Measurements from ENCODE around the gene KIF26B.

KIF26B gene

DNA sequence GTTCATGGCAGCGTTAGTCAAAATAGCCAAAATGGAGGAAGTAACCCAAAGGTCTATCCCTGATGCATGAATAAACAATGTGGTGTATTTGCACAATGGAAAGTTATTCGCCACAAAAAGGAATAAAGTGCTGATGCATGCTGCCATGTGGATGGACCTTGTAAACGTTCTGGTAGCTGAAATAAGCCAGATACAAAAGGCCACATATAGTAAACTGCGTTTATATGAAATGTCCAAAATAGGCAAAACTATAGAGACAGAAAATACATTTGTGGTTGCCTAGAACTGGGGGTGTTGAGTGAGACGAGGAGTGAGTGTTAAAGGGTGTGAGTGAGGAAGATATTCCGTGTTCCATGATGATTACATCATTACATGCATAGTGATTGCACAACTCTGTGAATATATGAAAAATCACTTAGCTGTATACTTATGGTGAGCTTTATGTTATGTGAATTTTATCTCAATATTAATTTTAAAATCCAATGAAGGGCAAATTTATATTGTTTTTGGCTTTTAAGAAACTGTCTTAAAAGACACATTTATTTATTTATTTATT lies 321.3 kb downstream of the KIF26B start:
- no peak for DNase-seq

DNA sequence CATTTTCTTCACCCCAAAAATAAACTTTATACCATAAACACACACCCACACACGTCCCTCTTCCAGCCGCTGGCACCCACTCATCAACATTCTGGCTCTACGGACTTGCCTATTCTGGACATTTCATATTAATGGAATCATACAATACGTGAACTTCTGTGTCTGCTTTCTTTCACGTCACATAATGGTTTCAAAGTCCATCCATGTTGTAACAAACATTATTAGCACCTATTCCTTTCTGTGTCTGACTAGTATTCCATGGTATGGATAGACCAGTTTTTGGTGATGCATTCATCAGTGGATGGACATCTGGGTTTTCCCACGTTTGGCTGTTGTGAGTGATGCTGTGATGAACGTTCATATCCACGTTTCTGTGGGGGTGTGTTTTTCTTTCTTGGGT lies 323.2 kb downstream of the KIF26B start:
- DNase-seq: no peak

DNA sequence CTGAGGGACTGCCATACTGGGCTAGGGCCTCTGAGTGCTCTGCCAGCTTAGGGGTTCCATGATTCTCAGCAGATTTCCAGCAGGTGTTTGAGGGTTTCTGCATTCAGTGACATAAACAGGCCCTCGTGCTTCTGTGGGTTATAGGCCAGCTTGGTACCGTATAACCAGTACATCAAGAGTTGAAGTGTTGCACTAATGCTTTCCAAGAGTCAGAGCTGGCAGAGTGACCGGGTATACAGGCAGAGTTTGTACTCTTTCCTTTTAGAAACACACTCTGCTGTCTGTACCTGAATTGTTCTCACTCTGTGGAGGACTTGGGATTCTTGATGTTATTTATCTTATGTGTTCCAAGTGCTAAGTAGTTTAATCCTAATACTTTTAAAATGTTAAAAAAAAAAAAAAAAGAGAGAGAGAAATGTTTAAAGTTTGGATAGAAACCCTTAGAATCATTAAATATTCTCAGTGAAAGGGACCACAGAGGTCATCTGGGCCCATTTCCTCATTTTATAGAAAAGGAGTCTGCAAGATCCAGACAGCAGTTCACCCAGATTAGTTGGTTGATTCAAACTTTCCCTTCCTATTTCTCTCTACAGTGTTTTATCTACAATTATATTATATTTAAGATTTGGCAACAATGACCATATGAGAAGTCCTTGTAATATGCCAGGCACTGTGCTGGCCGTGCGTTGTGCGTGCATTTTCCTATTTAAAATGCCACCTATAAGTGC lies 325.8 kb downstream of the KIF26B start:
- DNase-seq: no peak

DNA sequence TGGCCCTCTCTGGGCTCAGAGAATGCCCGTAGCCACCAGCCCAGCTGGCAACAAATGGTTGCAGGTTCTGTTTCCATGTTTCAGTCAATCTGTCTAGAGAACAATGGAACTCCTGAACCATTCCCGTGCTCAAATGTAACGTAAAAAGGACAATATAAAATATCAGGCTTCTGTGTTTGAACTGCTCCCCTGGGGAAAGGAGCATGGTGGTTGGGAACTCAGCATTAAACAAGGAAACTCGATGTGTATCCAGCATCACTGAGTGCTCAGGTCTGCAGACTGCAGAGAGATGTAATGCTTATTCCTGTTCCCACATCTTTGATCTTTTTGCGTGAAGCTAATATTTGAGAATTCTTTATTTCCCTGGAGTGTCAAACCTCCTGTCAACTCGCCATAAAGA lies 326.5 kb downstream of the KIF26B start:
- no peak for DNase-seq

DNA sequence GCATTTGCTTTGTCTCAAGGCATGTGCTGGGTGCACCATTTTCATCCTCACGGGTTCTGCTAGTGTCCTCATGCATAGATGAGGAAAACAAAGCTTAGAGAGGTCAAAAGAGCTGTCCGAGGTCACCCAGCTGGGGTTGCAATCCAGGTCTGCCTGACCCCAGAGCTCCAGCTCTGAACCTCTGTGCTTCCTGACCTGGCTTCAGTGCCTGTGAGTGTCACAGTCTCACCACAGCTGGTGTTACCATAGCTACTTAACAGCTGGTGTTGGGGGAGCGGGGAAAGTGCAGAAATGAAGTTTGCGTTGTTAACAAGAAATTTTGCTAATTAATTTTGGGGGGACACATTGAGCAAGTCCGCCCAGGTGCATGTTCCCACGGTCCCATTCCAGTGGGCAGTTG lies 328.5 kb downstream of the KIF26B start:
- DNase-seq: no peak

DNA sequence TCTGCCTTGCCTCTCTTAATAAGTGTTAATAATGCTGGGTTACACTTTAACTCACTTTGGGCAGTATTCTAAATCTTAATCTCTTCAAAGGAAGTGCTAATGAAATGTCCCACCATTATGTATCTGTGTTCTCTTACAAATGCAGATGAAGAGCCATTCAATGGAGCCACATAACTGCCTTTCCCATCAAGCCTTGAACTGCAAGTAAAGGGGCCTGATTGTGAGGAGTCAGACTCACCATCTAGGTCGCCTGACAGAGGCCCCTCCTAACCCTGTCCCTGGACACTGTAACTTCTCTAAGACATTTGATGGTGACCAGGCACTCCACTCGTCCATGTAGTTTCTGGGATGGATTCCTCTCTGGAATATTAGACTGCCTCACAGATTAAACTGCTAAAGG lies 329.4 kb downstream of the KIF26B start:
- DNase-seq: no peak

DNA sequence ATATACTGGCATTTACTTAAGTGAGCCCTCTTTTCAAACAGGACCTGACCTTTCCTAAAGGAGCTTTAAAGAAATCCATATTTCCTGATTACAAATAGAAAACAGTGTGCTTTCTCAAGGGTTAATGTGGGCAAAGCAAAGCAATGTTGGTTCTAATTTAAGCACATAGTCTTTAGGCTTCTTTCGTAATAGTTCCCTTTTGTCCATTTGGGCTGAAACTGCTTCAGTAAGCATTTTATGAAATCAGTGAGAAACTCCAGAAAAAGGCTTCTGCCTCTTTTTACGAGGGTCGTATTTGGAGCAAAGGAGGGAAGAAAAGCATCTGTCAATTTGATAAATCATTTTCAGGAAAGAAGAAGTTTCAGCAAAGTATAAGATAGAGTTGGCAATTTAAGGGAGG lies 331.2 kb downstream of the KIF26B start:
- peak in 1 of 2 experiments; percentile 27 for DNase-seq

DNA sequence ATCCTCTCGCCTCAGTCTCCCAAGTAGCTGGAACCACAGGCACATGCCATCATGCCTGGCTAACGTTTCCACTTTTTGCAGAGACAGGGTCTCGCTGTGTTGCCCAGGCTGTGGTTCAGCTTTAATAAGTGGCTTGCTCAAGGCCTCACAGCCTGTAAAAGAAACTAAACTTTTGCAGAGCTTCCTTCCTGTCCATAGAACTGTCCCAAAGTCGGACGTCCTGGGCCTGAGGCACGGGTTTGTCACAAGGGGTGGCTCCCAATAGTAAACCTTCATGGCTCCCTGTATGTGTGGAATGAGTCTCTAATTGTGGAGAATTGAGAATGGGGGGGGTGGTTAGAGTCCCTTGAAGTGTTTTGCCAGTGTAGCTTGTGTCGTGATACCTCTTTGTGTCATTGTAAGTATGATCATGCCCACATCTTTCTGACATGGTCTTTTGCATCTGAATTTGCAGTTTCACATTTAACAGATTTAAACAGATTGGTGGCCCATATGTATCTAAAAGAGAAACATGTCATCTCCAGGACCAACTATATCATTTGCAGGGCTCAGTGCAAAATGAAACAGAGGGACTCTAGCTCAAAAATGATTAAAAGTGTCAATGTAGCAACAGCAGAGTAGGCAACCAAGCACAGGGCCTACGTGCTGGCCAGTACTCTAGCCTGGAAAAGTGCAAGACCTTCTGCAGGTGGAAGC lies 332.1 kb downstream of the KIF26B start:
- peak in 1 of 2 experiments; percentile 6 for DNase-seq

DNA sequence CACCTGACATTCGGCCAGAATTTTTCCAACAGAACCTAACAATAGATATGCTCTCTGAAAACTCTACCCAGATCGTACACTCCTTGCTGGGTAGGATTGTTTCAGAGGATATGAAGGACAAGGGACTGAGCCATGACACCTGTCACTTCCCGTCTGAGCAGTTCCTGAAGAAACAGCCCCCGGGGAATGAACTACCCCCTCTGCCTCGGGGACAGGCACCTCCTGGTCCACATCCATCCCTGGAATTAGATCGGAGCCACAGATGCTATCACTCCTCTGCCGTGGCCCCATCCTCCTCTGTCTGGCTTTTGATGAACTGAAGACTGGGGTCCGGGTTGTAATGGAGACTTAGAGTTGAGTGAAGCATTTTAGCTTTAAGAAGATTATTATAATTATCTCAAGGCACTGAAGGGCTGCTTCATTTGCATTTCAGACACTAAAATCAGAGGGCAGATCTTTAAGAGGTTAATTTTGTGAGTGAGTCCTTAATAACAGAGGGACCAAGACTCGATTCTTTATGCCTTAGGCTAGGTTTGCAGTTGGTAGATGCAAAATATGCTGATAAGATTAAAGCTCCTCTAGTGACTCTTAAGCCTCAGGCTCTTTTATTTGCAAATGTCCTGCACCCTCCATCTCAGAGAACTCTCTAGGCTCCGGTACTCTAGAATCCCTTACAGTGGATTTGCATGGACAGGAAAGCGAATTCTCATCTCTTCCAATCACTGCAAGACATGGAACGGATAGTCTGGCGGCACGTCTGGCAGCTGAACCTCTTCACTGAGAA lies 333.8 kb downstream of the KIF26B start:
- DNase-seq: no peak

DNA sequence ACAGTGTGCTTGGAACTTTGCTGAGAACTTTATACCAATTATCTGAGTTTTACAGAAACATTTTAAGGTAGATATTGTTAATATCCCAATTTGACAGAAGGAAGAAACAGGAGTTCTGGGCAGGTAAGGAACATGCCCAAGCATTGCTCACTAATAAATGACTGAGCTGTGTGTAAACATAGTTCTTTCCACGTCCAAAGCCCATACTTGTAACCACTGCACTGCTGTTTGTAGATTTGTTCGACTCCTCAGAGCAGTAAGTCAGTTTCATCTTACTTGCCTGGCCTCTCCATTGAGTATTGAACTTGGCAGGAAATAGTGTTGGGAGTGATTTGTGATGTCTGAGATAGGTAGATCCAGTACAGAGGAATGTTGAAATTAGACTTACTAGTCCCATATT lies 335.1 kb downstream of the KIF26B start:
- no peak for DNase-seq

DNA sequence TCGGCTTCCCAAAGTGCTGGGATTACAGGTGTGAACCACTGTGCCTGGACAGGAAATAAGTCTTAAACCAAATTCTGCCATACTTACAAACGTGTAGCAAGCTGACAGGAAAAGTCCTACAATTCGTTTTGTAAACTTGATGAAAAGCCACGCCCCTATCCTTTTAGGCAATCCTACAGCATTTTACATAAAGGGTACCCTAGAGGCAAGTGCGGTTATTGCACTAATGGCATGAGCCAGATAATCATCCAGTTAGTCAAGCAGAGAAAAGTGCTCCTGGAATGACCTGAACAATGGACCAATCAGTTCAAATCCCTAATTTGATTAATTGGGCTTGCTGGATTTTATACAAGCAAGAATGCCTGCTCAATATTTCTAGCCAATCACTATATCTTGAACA lies 338.2 kb downstream of the KIF26B start:
- peak in 1 of 2 experiments; percentile 39 for DNase-seq

DNA sequence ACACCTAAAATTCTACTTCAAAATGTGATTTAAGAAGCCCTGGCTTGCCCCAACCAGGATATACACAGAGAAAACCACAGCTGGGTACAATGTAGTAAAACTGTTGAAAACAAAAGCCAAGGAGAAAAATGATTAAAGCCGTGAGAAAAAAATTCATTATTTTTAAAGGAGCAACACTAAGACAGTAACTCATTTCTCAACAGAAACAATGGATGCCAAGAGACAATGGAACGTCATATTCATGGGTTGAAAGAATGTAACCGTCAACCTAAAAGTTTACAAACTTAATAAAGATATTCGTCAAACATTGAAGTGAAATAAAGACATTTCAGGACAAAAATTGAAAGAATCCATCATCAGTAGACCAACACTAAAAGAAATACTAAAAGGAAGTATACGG lies 340.9 kb downstream of the KIF26B start:
- DNase-seq: no peak

DNA sequence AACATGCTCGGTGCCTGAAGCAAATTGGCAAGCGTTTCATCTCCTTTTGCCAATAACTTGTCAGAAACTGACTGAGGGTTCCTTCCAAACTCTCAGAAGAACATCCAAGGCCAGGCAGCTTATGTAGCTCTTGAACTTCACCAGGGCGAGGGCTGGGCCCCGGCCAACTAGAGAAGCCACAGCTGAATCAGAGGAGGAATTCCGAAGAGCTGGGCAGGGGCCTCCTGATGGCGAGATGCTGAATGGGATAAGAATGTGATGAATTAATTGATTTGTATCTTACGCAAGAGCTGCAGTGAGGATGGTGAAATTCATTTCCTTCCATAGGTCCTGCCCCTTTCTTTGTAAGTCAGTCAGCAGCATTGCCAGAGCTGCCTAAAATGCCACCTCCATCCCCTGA lies 345.8 kb downstream of the KIF26B start:
- DNase-seq: peak; percentile 11 to 47

DNA sequence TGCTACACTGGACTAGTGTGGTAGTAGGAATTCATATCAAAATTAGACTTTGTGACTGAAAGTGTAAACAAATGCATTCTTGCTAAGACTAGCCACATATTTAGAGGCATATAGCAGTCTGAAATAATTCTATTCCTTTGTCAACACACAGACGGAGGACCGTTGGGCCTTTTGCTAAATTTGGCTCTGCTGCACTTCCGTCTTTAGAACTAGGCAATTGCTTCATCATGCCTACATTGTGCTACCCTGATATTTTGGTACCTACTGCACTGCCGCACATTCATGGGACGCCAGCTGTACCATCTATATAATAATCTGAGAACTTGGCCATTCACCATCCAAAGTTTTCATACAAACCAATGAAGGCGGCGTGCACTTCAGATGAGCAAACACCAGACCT lies 346.8 kb downstream of the KIF26B start:
- peak; percentile 44 to 50 for DNase-seq

DNA sequence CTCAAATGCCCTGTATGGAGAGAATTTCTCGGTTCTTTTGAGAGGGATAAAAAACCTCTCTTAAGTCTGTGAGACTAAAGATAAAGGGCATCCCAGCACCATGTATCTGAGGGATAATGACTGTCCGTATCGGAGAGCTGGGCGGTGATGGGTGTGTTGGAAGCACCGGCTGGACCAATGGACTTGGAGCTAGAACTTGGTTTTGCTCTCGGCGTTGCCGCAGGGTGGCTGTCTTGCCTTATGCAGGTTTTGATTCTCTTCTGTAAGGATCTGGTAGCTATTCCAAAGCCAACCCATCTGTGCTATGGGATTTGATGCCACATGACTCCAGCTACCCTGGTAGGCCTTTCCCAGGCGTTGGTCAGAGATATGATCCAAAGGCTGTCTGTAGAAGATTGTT lies 348.8 kb downstream of the KIF26B start:
- DNase-seq: no peak

DNA sequence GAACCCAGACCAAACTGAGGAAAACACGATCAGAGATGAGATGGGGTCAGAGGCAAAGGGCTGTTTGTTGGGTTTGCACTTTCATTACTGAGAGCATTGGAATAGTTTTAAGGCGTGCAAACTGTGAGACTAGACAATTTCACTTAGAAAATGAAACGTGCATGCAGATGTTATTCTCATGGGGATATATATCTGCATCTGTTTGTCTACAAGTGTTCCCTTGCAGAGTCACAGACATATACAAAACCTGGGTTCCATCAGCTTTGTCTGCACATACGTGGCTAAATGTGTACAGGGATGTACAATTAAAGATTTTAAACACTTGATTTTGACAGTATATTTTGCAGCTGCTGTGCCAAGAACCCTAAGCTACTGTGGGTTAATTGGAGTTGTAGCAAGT lies 355.4 kb downstream of the KIF26B start:
- DNase-seq: no peak

DNA sequence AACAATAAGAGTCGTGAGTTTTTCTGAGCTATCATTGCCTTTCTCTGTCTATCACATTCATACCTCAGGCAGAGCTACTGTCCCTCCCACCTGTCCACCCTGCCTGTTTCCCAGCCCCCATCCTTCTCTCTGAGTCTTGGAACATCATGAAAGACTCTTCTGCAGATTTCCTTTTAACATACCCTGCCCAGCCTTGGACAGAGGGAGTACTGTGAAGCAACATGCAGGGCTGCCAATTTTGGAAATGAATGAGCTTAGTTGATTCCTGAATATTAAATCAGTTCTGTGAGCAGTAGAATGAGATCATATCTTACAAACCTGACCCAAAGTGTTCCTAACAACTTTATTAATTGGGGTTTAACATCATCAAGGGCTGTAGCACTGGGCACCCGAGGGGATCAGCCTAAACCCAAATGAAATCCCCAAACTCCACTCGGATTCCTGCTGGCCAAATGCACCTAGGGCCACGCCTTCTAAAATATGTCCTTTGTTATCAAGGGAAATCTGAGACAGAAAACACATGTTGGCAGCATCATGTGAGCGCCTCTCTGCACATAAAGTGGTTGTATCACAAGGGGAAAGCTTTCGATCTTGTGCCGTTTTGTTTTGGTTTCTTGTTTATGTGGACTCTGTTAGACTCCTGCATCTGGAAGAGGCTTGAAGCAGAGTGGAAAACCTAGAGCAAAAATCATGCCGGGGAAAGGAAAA lies 357.6 kb downstream of the KIF26B start:
- no peak for DNase-seq

DNA sequence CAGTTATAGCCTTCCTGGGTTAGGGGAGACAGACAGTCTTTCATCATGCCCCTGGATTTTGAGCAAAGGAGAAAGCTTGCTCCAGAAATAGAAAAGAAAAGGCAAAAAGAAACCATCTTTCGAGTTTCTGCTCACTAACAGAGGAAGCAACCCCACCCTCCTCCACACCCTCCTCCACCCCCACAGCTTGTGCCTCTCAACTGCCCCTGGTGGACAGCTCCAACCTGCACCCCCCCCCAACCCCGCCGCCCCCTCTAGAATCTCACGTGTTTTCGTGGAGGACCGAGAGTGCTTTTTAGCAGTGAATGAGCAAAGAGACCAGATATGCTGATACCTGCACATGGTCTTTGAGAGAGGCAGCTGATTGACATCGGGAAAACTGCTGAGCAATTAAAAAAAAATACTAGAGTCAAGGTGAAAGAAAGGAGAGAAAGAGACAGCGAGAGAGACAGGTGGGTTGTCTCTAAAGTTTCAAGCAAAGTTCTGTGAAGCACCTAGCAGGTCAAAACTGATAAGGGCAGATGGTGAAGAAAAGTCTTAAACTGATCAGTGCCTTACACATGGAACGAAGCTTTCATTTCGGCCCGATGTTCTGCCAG lies 358.3 kb downstream of the KIF26B start:
- DNase-seq: peak; percentile 24 to 26

DNA sequence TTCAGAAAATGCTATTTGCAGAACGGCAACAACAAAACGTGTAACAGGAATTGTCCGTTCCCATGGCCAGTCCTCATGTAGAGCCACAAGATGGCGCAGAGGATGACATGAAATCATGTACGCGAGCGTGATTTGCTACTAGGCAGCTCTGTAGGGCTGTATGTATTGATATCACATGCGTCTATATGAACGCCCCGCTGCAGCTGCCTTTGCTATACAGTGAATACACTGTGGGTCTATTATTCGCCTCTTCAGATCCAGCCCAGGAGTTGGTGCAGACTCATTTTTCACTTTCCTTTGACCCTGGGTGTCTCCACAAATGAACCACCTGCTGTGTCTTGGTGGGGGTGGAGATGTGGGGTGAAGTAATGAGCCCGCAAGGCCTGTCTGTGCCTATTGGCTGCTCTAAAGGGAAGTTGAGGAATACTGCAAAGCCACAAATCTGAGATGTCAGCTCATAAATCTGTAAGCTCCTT lies 361.5 kb downstream of the KIF26B start:
- DNase-seq: no peak

DNA sequence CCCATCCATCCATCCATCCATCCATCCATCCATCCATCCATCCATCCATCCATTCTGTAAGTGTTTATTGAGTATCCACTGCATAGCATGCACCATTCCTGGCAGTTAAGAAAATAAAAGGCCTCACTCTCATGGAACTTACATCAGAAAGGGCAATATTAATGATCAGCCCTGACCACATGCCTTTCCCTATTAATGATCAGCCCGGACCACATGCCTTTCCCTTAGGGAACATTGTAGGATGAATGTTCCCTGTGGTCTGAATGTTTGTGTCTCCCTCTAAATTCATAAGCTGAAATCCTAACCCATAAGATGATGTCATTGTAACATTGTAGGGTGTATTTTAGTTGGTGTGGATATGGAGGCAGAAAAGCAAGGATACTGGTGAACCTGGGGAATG lies 365.8 kb downstream of the KIF26B start:
- no peak for DNase-seq

DNA sequence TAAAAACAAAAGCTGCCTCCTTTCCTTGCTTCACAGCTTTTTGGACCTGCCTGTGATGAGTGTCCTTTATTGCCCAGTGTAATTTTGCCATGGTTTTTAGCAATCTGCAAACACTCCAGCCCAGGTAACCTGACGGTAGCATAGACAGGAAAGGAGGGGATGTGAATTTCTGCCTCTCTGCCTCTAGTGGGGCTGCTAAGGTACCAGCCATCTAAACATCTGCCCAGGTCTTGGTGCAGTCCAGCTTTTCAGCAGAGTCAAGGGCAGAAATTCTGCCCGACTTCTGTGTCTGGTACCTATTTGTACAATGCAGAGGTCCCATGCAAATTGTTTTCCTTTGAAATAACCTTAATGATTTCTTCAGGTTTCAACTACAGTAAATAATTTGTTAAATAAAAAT lies 371.4 kb downstream of the KIF26B start:
- no peak for DNase-seq

DNA sequence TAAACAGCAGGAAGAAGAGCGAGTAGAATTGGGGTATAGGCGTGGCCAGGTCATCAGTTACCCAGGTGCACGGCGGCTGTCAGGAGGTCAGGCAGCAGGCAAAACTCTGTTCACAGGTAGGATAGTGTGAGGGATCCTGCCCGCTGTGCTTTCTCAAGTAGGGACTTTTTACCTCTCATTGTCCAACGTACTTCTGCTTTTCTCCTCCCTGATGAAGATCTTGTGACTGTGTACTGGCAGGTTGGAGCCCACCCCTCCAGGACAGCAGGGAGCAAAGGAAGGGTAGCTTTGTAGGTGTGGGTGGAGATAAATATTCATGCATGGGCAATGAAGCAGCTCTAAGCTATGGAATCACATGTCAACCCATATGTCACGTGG lies 373.5 kb downstream of the KIF26B start:
- DNase-seq: peak in 1 of 2 experiments; percentile 23
